Measurements from ENCODE around the gene MAPK1. TPM values are rescaled to one million over a fixed set of nuclear protein-coding genes. Genes with fewer than 3 reads are reported as not detected.
A peak's percentile ranks its signal among the peaks of the same experiment; 100 is the strongest.

Gene MAPK1
- total and polyA plus RNA-seq, 9 of the 15 experiments (the other 6 are each of a cell fraction or from before 2014, with no cell fraction given) = 46.3 to 575 (median 283) TPM

DNA sequence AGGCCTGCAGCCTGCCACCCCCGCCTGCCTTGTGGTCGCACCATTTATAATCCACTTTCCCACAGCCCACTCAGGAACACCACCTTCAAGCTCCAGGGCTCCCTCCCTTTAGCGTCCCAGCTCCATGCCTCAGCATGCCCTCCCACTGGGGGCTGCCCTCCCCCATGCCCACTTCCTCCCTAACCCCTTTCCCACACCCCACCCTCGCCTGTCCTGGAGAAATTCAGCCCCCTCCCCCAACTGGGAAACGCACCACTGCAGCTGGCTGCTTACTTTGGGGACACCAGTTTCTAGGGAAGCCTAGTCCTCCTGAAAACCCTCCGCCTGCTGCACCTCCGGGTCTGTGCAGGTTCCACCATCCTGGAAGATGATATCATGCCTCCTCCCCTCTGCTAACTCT is 128.5 kb downstream of the MAPK1 start:
- POLR2A ChIA-PET = interaction anchor here (0.7 to 2.7 kb wide), 11 partner anchors 10 to 188 kb away, joined by 3 to 13 read pairs (median 3); partner anchors contain the start of gene MAPK1
- 28% methylated on average over 7 of the region's 7 CpGs for WGBS (ENCODE audit: insufficient coverage, low coverage, missing lambda C conversion rate)
- ATAC-seq (no peak), DNase-seq (ENCODE audit: extremely low read depth in 1 of 4, low spot score in 3 of 4) (peak in 1 of 4 experiments; percentile 68), FAIRE-seq (no peak)
- CTCF ChIA-PET (ENCODE audit: low intra/inter-chr PET ratio) = no interaction called here
- H3K9me1 ChIP-seq (ENCODE audit: control insufficient read depth, insufficient read depth, low read length) = no peaks in the 10 kb centered on the region
- H3K9ac ChIP-seq (ENCODE audit: insufficient read depth in 1 of 2, low read depth in 2 of 2, low read length in 2 of 2) = peak overlapping the region in 1 of 2 experiments; percentile 3; a peak in 2 of 4 replicates
- H3K4me2 ChIP-seq (ENCODE audit: insufficient read depth, low read length) = no peak overlapping the region
- peaks cover 18 to 29% of the 10 kb centered on the region in 2 experiments for H3K4me1 ChIP-seq (replicated peaks in 1 of 2; ENCODE audit: control insufficient read depth in 2 of 2, insufficient read depth in 2 of 2, low read length in 2 of 2)
- no peaks in the 10 kb centered on the region for H3K79me2 ChIP-seq (ENCODE audit: control insufficient read depth, insufficient read depth, low read length)
- in situ Hi-C loops (cut with MboI) = no loop called here
- intact Hi-C loops (cut with micrococcal nuclease) = no loop called here
- no peak overlapping the region for H3K4me3 ChIP-seq
- H3K36me3 ChIP-seq (ENCODE audit: control insufficient read depth, insufficient read depth, low read length) = no peaks in the 10 kb centered on the region
- no peak for TF ChIP-seq ZBTB26 (CRISPR knock-in tag; IDR thresholded peaks at IDR 0.05)
- TF ChIP-seq MLX (CRISPR knock-in tag; conservative IDR thresholded peaks at IDR 0.05) = peak in 1 of 2 experiments; percentile 59; a peak in 1 of 4 replicates
- peak; percentile 82 for TF ChIP-seq SNRNP70 (optimal IDR thresholded peaks at IDR 0.05; ENCODE audit: low read depth, low read length)
- TF ChIP-seq SAP30 (IDR thresholded peaks at IDR 0.05; ENCODE audit: borderline replicate concordance, insufficient read depth, low read depth, low read length, poor library complexity, severe bottlenecking) = peak; percentile 23
- TF ChIP-seq, protein P1, sequence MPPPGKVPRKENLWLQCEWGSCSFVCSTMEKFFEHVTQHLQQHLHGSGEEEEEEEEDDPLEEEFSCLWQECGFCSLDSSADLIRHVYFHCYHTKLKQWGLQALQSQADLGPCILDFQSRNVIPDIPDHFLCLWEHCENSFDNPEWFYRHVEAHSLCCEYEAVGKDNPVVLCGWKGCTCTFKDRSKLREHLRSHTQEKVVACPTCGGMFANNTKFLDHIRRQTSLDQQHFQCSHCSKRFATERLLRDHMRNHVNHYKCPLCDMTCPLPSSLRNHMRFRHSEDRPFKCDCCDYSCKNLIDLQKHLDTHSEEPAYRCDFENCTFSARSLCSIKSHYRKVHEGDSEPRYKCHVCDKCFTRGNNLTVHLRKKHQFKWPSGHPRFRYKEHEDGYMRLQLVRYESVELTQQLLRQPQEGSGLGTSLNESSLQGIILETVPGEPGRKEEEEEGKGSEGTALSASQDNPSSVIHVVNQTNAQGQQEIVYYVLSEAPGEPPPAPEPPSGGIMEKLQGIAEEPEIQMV (tag; conservative IDR thresholded peaks at IDR 0.05; ENCODE audit: low read depth) = 0 out of 2 replicates have a peak, but pooled peaks have one; percentile 32
- no peak for TF ChIP-seq NR2C2 (CRISPR knock-in tag; IDR thresholded peaks at IDR 0.05)
- TF ChIP-seq NR2C2 (tag; IDR thresholded peaks at IDR 0.05) = no peak
- 0 out of 4 replicates have a peak, but pooled peaks of 1 of the 2 experiments have one; percentile 9 for TF ChIP-seq TBL1XR1 (IDR thresholded peaks at IDR 0.05; ENCODE audit: low read length in 2 of 2)
- H3K27ac ChIP-seq (ENCODE audit: extremely low read depth, low read depth, low read length) = no peak overlapping the region
- peaks cover 45 to 50% of the 10 kb centered on the region in 2 experiments for H3K27me3 ChIP-seq (ENCODE audit: control insufficient read depth in 2 of 2, insufficient read depth in 2 of 2, low read length in 2 of 2)
- H2AFZ ChIP-seq (ENCODE audit: low read depth, low read length) = 0 out of 2 replicates have a peak overlapping the region, but pooled peaks have one; percentile 17
- no peaks in the 10 kb centered on the region for H3K9me3 ChIP-seq (replicated peaks; ENCODE audit: control insufficient read depth, insufficient read depth, low read depth, low read length)
- BruUV-seq (replicated peaks) = no TSS peak
- H4K20me1 ChIP-seq (replicated peaks; ENCODE audit: control insufficient read depth, insufficient read depth, low read length) = peaks cover 8% of the 10 kb centered on the region; the same call in 1 of the 2 replicates
